NB4 (cell line): ENCODE measurements around the gene PELI2.
A peak's percentile ranks its signal among the peaks of the same experiment; 100 is the strongest.

Experiments used
- DNase-seq: peaks from one replicate; pipeline ENCODE4 v3.0.0; 2010; ENCODE audit warnings: low read depth
- H3K4me3 ChIP-seq: one replicate; pipeline ENCODE4 v1.5.1; 2011; ENCODE audit warnings: mild to moderate bottlenecking, low read depth, low read length, moderate library complexity
- CTCF ChIP-seq: IDR thresholded peaks from one replicate; pipeline ENCODE4 v1.5.1; 2012; ENCODE audit warnings: low read depth, low read length
- MYC ChIP-seq: IDR thresholded peaks from 2 replicates; pipeline ENCODE4 v1.6.1; 2011; ENCODE audit warnings: low read depth, low read length
- POLR2A ChIP-seq: IDR thresholded peaks from 2 replicates; pipeline ENCODE4 v1.6.1; 2011; ENCODE audit warnings: mild to moderate bottlenecking; ENCODE audit not compliant: insufficient read length; ENCODE audit errors: extremely low read depth
- TF ChIP-seq, protein P1 (sequence below): IDR thresholded peaks from 2 replicates; pipeline ENCODE4 v1.6.1; 2011; ENCODE audit warnings: low read depth, low read length

Gene PELI2

GRCh38 chr14:56087671-56088471 lies 30.3 kb upstream of the PELI2 start:
- TF ChIP-seq POLR2A (no peak), CTCF (no peak), MYC (no peak)
- TF ChIP-seq, protein P1, sequence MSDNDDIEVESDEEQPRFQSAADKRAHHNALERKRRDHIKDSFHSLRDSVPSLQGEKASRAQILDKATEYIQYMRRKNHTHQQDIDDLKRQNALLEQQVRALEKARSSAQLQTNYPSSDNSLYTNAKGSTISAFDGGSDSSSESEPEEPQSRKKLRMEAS, result no peak
- DNase-seq, result no peak
- no peak overlapping the region for H3K4me3 ChIP-seq

- no peak for TF ChIP-seq POLR2A
- TF ChIP-seq, protein P1, result no peak
- TF ChIP-seq CTCF, result no peak
- H3K4me3 ChIP-seq, result no peak overlapping the region
- DNase-seq, result no peak
Measured at GRCh38 chr14:56088941-56089340, 29.3 kb upstream of the PELI2 start.

- no peak overlapping the region for H3K4me3 ChIP-seq
- peak; percentile 19 for DNase-seq
- TF ChIP-seq POLR2A, result no peak
- TF ChIP-seq, protein P1, result no peak
Measured at GRCh38 chr14:56092763-56093162, 25.4 kb upstream of the PELI2 start.

DNA sequence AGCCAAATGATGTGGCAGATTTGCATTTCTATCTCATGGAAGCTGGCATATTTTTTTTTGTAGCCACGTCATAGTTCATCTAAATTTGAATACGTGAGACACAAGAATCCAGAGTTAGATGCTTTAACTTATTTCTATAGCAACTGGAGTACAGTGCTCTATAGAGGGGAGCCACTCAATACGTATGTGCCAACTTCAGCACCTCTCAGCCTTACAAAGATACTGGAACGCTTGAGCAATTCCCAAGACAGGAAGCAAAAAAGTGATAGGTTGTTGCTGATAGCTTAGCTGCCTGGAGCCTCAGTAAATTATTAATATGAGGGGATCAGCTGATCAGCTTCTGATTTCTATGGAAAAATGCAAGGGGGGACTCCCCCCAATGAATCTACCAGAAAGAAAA lies 24.1 kb upstream of the PELI2 start:
- H3K4me3 ChIP-seq, result no peak overlapping the region
- DNase-seq, result no peak
- TF ChIP-seq, protein P1, result no peak
- TF ChIP-seq POLR2A, result no peak

DNA sequence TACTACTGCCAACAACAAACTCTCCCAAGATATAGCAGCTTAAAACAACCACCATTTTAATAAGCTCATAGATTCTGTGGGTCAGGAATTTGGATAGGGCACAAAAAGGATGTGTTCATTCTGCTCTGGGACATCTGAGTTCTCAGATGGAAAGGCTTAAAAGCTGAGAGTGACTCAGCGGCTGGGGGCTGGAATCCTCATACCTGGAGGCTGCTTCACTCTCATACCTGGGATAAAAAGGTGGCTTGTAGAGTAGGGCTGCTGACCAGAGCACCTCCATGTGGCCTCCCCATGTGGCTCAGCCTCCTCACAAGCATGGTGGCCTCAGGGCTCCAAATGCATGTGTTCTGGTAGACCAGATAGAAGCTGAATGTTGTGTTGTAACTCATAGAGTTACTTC lies 20.2 kb upstream of the PELI2 start:
- H3K4me3 ChIP-seq, result no peak overlapping the region
- no peak for DNase-seq
- TF ChIP-seq CTCF (no peak), MYC (no peak), POLR2A (no peak)
- TF ChIP-seq, protein P1, result no peak

GRCh38 chr14:56099081-56099797 lies 19.0 kb upstream of the PELI2 start:
- no peak for DNase-seq
- H3K4me3 ChIP-seq, result no peak overlapping the region
- TF ChIP-seq POLR2A (no peak), MYC (no peak), CTCF (no peak)
- TF ChIP-seq, protein P1, result no peak
